Measurements from ENCODE around the gene NR0B2.

The NR0B2 gene

GRCh38 chr1:26907071-26907917, 6.5 kb downstream of the NR0B2 start:
- DNase-seq (ENCODE audit: low spot score) = no peak
- TF ChIP-seq CTCF (IDR thresholded peaks at IDR 0.05; ENCODE audit: extremely low read depth, missing control alignments) = no peak

DNA sequence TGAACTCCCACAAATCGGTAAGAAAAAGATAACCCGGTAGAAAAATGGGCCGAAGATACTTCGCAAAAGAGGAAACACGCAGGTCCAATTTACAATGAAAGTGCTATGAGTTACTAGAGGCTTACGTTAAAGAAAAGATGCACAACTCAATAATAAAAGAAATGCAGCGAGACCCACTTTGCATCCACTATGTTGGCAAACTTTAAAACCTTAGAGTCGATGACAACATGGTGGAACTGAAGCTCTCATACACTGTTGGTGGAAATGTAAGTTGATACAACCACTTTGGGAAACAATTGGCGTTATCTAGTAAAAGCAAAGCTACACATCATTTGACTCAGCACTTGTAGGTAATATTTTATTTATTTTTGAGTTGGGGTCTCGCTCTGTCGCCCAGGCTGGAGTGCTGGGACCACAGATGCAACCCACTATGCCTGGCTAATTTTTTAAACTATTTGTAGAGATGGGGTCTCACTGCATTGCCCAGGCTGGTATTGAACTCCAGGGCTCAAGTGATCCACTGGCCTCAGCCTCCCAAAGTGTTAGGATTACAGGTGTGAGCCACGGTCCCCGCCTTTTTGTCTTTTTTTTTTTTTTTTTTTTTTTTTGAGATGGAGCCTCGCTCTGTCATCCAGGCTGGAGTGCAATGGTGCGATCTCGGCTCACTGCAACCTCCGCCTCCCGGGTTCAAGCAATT, 12.8 kb downstream of the NR0B2 start:
- DNase-seq (ENCODE audit: low spot score) = no peak
- TF ChIP-seq CTCF (IDR thresholded peaks at IDR 0.05; ENCODE audit: extremely low read depth, missing control alignments) = no peak

DNA sequence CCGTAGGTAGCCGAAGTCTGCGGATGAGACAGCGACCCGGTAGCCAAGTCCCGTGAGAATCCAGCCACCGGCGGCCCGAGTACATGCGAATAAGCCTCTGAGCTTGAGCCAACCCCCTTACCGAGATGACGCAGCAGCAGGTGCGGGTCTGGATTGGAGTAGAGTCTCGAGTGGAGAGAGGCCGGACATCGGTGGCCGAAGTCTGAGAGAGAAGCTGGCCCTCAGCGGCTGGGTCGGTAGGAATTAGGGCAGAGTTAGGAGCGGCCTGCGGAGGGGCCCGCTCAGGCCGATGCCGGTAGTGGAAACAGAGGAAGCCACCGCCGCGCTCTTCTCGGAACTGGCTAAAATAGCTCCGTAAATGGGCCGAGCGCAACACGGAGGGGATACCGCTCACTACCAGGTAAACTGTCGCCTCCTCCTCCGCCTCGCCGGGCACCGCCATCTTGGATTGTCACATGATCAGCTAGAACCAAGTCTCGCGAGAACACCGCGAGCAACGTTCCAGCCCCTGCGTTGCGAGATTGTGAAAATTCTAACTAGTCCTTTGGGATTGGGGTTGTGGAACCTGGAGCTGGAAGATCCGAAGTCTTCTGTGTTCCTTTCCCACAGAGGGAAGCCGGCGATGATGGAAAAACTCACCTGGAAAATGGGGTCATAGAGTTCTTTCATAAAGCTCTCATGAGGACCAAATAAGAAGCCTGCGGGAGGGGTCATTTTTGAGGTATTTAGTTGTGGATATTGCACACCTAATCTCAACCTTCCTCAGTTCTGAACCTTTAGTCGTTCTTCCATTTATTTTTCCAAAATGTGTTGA, 13.6 kb downstream of the NR0B2 start, which contains the start of gene GPATCH3:
Gene GPATCH3, minus strand, starts transcription at position 467 of the 814 bp plus-strand sequence. Its CDS starts 25 bp downstream, at position 442.
- TF ChIP-seq CTCF (IDR thresholded peaks at IDR 0.05; ENCODE audit: extremely low read depth, missing control alignments) = no peak
- peak; percentile 90 for DNase-seq (ENCODE audit: low spot score)

- TF ChIP-seq CTCF (IDR thresholded peaks at IDR 0.05; ENCODE audit: extremely low read depth, missing control alignments) = no peak
- no peak for DNase-seq (ENCODE audit: low spot score)
Observed at GRCh38 chr1:26897351-26897750, 16.4 kb downstream of the NR0B2 start.

GRCh38 chr1:26894263-26894662, 19.5 kb downstream of the NR0B2 start:
- no peak for DNase-seq (ENCODE audit: low spot score)
- TF ChIP-seq CTCF (IDR thresholded peaks at IDR 0.05; ENCODE audit: extremely low read depth, missing control alignments) = no peak

- no peak for TF ChIP-seq CTCF (IDR thresholded peaks at IDR 0.05; ENCODE audit: extremely low read depth, missing control alignments)
- no peak for DNase-seq (ENCODE audit: low spot score)
Observed at GRCh38 chr1:26890467-26890796, 23.3 kb downstream of the NR0B2 start.
